HepG2 (cell line): ENCODE data around the gene GPS1. TPM values are rescaled to one million over a fixed set of nuclear protein-coding genes. Genes with fewer than 3 reads are reported as not detected.
A peak's percentile ranks its signal among the peaks of the same experiment; 100 is the strongest.

Experiments used
- ATAC-seq: fragments of 200-7000 bp; cut with Tn5 transposase; 3 replicates; pipeline ENCODE4 v1.9.1; 2020; ENCODE audit warnings: mild to moderate bottlenecking, moderate library complexity
- BruUV-seq: library from RNA; stranded (reverse); fragments of 400-500 nt; replicated peaks from 2 replicates; lab custom pipeline; 2021; lab: Mats Ljungman, UMichigan
- CTCF ChIA-PET: fragments of 300-600 bp; formaldehyde crosslinking; extraction: SDS; loops from one replicate; lab custom pipeline; 2021; ENCODE audit warnings: low total read pairs, inconsistent platforms, low intra/inter-chr PET ratio; lab: Yijun Ruan, JAX
- POLR2A ChIA-PET: fragments of 350-600 bp; sonication (Branson Sonifier 250); formaldehyde crosslinking; loops from one replicate; lab custom pipeline; 2020; ENCODE audit warnings: antibody characterized with exemption, inconsistent platforms; lab: Yijun Ruan, JAX
- DNase-seq: peaks from one replicate; pipeline ENCODE4 v3.0.0-alpha.2; 2015; ENCODE audit warnings: low spot score
- FAIRE-seq: peaks from 3 replicates; lab custom pipeline; 2011; peaks lifted over from hg19 to GRCh38; lab: Jason Lieb, UNC
- H2AFZ ChIP-seq: one replicate; pipeline ENCODE4 v1.6.1; 2011; ENCODE audit warnings: low read length, inconsistent platforms
- H3K27ac ChIP-seq: fragments of 300-600 bp; 3 replicates; pipeline ENCODE4 v1.8.0; 2011; ENCODE audit warnings: mixed run types, mild to moderate bottlenecking, mixed read lengths, low read length, inconsistent platforms; ENCODE audit not compliant: insufficient read depth; ENCODE audit errors: extremely low read length
- H3K27me3 ChIP-seq, 2 experiments: fragments of 200-600 bp in 1 of 2; 2 replicates in 1 of 2; 3 replicates in 1 of 2; pipeline versions ENCODE4 v1.6.0 to v1.8.0; 2011; ENCODE audit warnings: low read length in 2 of 2, mild to moderate bottlenecking in 2 of 2, moderate library complexity in 2 of 2, inconsistent platforms in 1 of 2; ENCODE audit not compliant: insufficient read depth in 2 of 2, control insufficient read depth in 1 of 2
- H3K36me3 ChIP-seq, 2 experiments: fragments of 200-600 bp in 1 of 2; replicated peaks in 1 of 2; 2 replicates in 1 of 2; 3 replicates in 1 of 2; pipeline versions ENCODE4 v1.5.1 to v1.8.0; 2011; ENCODE audit warnings: low read length in 2 of 2, inconsistent platforms in 1 of 2; ENCODE audit not compliant: insufficient read depth in 2 of 2, control insufficient read depth in 1 of 2
- H3K4me1 ChIP-seq: 2 replicates; pipeline ENCODE4 v1.5.1; 2012; ENCODE audit warnings: low read length, inconsistent platforms; ENCODE audit not compliant: insufficient read depth
- H3K4me2 ChIP-seq: 2 replicates; pipeline ENCODE4 v1.6.0; 2011; ENCODE audit warnings: low read depth, low read length, inconsistent platforms
- H3K4me3 ChIP-seq, 3 experiments: fragments of 200-600 bp in 1 of 3; sonication (generic), shearing (Covaris generic) in 1 of 3; replicated peaks in 1 of 3; 2 replicates each; pipeline ENCODE4 v1.5.1; 2011 to 2016; ENCODE audit warnings: low read length in 3 of 3, inconsistent platforms in 2 of 3, low read depth in 2 of 3, mild to moderate bottlenecking in 2 of 3, control low read depth in 1 of 3, mixed read lengths in 1 of 3; ENCODE audit not compliant: insufficient read depth in 1 of 3
- H3K79me2 ChIP-seq: one replicate; pipeline ENCODE4 v1.6.1; 2011; ENCODE audit warnings: low read length, inconsistent platforms; ENCODE audit not compliant: insufficient read depth
- H3K9ac ChIP-seq: 2 replicates; pipeline ENCODE4 v1.6.0; 2011; ENCODE audit warnings: mild to moderate bottlenecking, low read depth, low read length, inconsistent platforms; ENCODE audit not compliant: insufficient read depth
- H3K9me3 ChIP-seq: 2 replicates; pipeline ENCODE4 v1.5.1; 2012; ENCODE audit warnings: mild to moderate bottlenecking, low read length
- H4K20me1 ChIP-seq: 2 replicates; pipeline ENCODE4 v1.6.0; 2011; ENCODE audit warnings: inconsistent platforms, mild to moderate bottlenecking, low read length, moderate library complexity; ENCODE audit not compliant: insufficient read depth
- ARNT ChIP-seq: fragments of 450-650 bp; IDR thresholded peaks from 2 replicates; pipeline ENCODE4 v1.6.1; 2017
- FOXO4 ChIP-seq: sonication (generic); formaldehyde crosslinking; conservative IDR thresholded peaks from 2 replicates; pipeline ENCODE4 v1.8.1; 2023; ENCODE audit warnings: missing genetic modification reagents
- HCFC1 ChIP-seq: fragments of 150-350 bp; IDR thresholded peaks from 2 replicates; pipeline ENCODE4 v1.6.1; 2014; ENCODE audit warnings: low read depth, low read length
- KLF15 ChIP-seq: sonication (generic); formaldehyde crosslinking; IDR thresholded peaks from 2 replicates; pipeline ENCODE4 v1.8.1; 2023; ENCODE audit warnings: borderline replicate concordance, mild to moderate bottlenecking, inconsistent platforms, missing genetic modification reagents, mixed read lengths
- MBD4 ChIP-seq: IDR thresholded peaks from 2 replicates; pipeline ENCODE4 v1.6.1; 2012; ENCODE audit warnings: low read length, inconsistent platforms, borderline replicate concordance
- MEF2D ChIP-seq: sonication (generic); formaldehyde crosslinking; IDR thresholded peaks from 2 replicates; pipeline ENCODE4 v1.5.1; 2020; ENCODE audit warnings: mild to moderate bottlenecking, missing genetic modification reagents
- NFE2L2 ChIP-seq: fragments of 150-350 bp; IDR thresholded peaks from 2 replicates; pipeline ENCODE4 v1.6.1; 2014; ENCODE audit warnings: low read length
- PHF21A ChIP-seq: sonication (generic); formaldehyde crosslinking; IDR thresholded peaks from 2 replicates; pipeline ENCODE4 v1.5.0; 2020; ENCODE audit warnings: mild to moderate bottlenecking, missing genetic modification reagents
- SP1 ChIP-seq, 2 experiments: fragments of 450-650 bp in 1 of 2; sonication (generic) in 1 of 2; formaldehyde crosslinking in 1 of 2; IDR thresholded peaks; 2 replicates each; pipeline versions ENCODE4 v1.4.0 to v1.6.1; 2016 to 2020; ENCODE audit warnings: missing genetic modification reagents in 1 of 2
- U2AF1 ChIP-seq: fragments of 200-400 bp; formaldehyde crosslinking; optimal IDR thresholded peaks from 2 replicates; pipeline ENCODE3; 2017; ENCODE audit warnings: mild to moderate bottlenecking, low read depth, low read length
- ZC3H13 ChIP-seq: sonication (generic); formaldehyde crosslinking; IDR thresholded peaks from 2 replicates; pipeline ENCODE4 v1.8.1; 2023; ENCODE audit warnings: mild to moderate bottlenecking, missing genetic modification reagents, moderate library complexity
- ZNF205 ChIP-seq: IDR thresholded peaks from 2 replicates; pipeline ENCODE4 v1.6.1; 2018; ENCODE audit warnings: missing biosample characterization, missing genetic modification reagents
- ZNF232 ChIP-seq: sonication (generic); formaldehyde crosslinking; IDR thresholded peaks from 2 replicates; pipeline ENCODE4 v1.4.0; 2020; ENCODE audit warnings: missing genetic modification reagents, borderline replicate concordance
- ZNF333 ChIP-seq: sonication (generic); formaldehyde crosslinking; IDR thresholded peaks from 2 replicates; pipeline ENCODE4 v1.4.0; 2020; ENCODE audit warnings: mild to moderate bottlenecking, missing genetic modification reagents, borderline replicate concordance
- ZNF451 ChIP-seq: sonication (generic); formaldehyde crosslinking; IDR thresholded peaks from 2 replicates; pipeline ENCODE4 v1.5.0; 2020; ENCODE audit warnings: mild to moderate bottlenecking, missing genetic modification reagents
- ZNF501 ChIP-seq: sonication (generic); formaldehyde crosslinking; IDR thresholded peaks from 2 replicates; pipeline ENCODE4 v1.5.1; 2020; ENCODE audit warnings: mild to moderate bottlenecking, moderate library complexity, missing genetic modification reagents
- ZNF546 ChIP-seq: sonication (generic); formaldehyde crosslinking; conservative IDR thresholded peaks from 2 replicates; pipeline ENCODE4 v1.8.1; 2023; ENCODE audit warnings: mild to moderate bottlenecking, missing genetic modification reagents
- ZNF550 ChIP-seq: sonication (generic); formaldehyde crosslinking; IDR thresholded peaks from 2 replicates; pipeline ENCODE4 v1.4.0; 2020; ENCODE audit warnings: mild to moderate bottlenecking, missing genetic modification reagents, borderline replicate concordance
- ZNF577 ChIP-seq: sonication (generic); formaldehyde crosslinking; IDR thresholded peaks from 2 replicates; pipeline ENCODE4 v1.4.0; 2020; ENCODE audit warnings: mild to moderate bottlenecking, low read depth, missing genetic modification reagents, borderline replicate concordance
- ZNF704 ChIP-seq: sonication (generic); formaldehyde crosslinking; IDR thresholded peaks from 2 replicates; pipeline ENCODE4 v1.8.1; 2023; ENCODE audit warnings: mild to moderate bottlenecking, inconsistent platforms, moderate library complexity, missing genetic modification reagents, borderline replicate concordance
- WGBS: methylation state at CpG from one replicate; pipeline ENCODE4 v1.1.6; 2017; ENCODE audit warnings: low lambda C conversion rate; 5-methylcytosine and 5-hydroxymethylcytosine counted together
- in situ Hi-C: cut with HindIII; loops from 2 replicates; pipeline ENCODE4 v1.10.0; 2017; ENCODE audit warnings: low pct_unique_long_range_greater_than_20kb; ENCODE audit not compliant: extremely low pct_ligation_motif_present
- intact Hi-C: fragments of 100-400 bp; cut with micrococcal nuclease; formaldehyde crosslinking; loops from one replicate; pipeline ENCODE4 v1.10.0; 2022; ENCODE audit not compliant: unreplicated experiment
- polyA plus RNA-seq, 8 experiments: library from polyadenylated mRNA; depleted of rRNA in 3 of 8; stranded (reverse) in 7 of 8; unstranded in 1 of 8; fragments of >200 nt; fragmentation: Illumina TruSeq in 4 of 8; extraction: Trizol in 4 of 8; gene quantifications; 2 replicates each; pipeline versions ENCODE4 v1.2.1 to v1.2.3, GENCODE V29; 2011 to 2016; ENCODE audit warnings: low read depth in 4 of 8, missing spikeins in 1 of 8, mixed read lengths in 1 of 8; ENCODE audit not compliant: insufficient read depth in 1 of 8
- total RNA-seq, 5 experiments: library from RNA; depleted of rRNA; stranded (reverse); fragments of >200 nt; fragmentation: Illumina TruSeq; extraction: Trizol; gene quantifications; 2 replicates each; pipeline ENCODE4 v1.2.3, GENCODE V29; 2016; ENCODE audit warnings: low read depth in 1 of 5

Gene GPS1
- total and polyA plus RNA-seq, 2 of the 13 experiments (the other 11 are each of a cell fraction or from before 2014, with no cell fraction given), result 124 to 128 TPM

- TF ChIP-seq ZC3H13 (no peak), PHF21A (no peak), U2AF1 (no peak), HCFC1 (no peak), FOXO4 (no peak), KLF15 (CRISPR knock-in tag) (no peak)
Measured at GRCh38 chr17:82088838-82089722, 37.4 kb downstream of the GPS1 start (continued).

GRCh38 chr17:82089723-82090548 is 38.2 kb downstream of the GPS1 start:
- Histone ChIP-seq H2AFZ (no peak overlapping the region), H3K79me2 (peaks cover 41% of the 10 kb centered on the region), H3K4me1 (peaks cover 19% of the 10 kb centered on the region), H3K9me3 (no peaks in the 10 kb centered on the region), H3K27ac (no peak overlapping the region), H3K27me3 (no peaks in the 10 kb centered on the region), H3K9ac (no peak overlapping the region), H3K4me3 (no peak overlapping the region), H4K20me1 (peaks cover 75% of the 10 kb centered on the region), H3K36me3 (peaks cover 80 to 95% of the 10 kb centered on the region in 2 experiments), H3K4me2 (no peak overlapping the region)
- BruUV-seq, result no TSS peak
- ChIA-PET POLR2A (interaction anchor here (1.8 kb wide), 1 partner anchor 9 kb away, joined by 4 read pairs; the partner anchor contains the start of gene FASN), CTCF (no interaction called here)
- intact Hi-C loops (loop anchor here (10.0 kb wide), 1 partner anchor 115 kb away; the partner anchor contains the start of gene ASPSCR1), in situ Hi-C loops (no loop called here)
- DNase-seq (no peak), FAIRE-seq (no peak), ATAC-seq (no peak)
- 94% methylated on average over 7 of the region's 29 CpGs for WGBS
- TF ChIP-seq ZNF501 (CRISPR knock-in tag), result no peak
- TF ChIP-seq ZNF205 (CRISPR knock-in tag), result no peak
- TF ChIP-seq ZNF546, result no peak
- TF ChIP-seq ZNF704 (CRISPR knock-in tag), result 0 out of 2 replicates have a peak, but pooled peaks have one; percentile 2
- TF ChIP-seq ZNF577 (CRISPR knock-in tag), result no peak
- no peak for TF ChIP-seq ZNF232 (CRISPR knock-in tag)
- no peak for TF ChIP-seq MEF2D (CRISPR knock-in tag)
- TF ChIP-seq NFE2L2, result no peak
- no peak for TF ChIP-seq SP1 (IDR thresholded peaks at IDR 0.05)
- TF ChIP-seq SP1 (CRISPR knock-in tag; IDR thresholded peaks at IDR 0.05), result no peak
- TF ChIP-seq MBD4, result no peak
- TF ChIP-seq ARNT, result no peak
- TF ChIP-seq ZNF333, result peak; percentile 61; the same call in 1 of the 2 replicates
- no peak for TF ChIP-seq ZNF550 (CRISPR knock-in tag)
- TF ChIP-seq ZNF451, result no peak
